GM04504 (cell line): ENCODE measurements around the gene LPAR2.
"Not testable (repeated sequence)": the region's sequence is repeated elsewhere in the genome, so short reads cannot be mapped to it uniquely, and the experiment has no call there.

Experiments
- DNase-seq: peaks from one replicate; pipeline ENCODE4 v3.0.0-alpha.2; 2012; ENCODE audit warnings: low read depth

Gene LPAR2

DNA sequence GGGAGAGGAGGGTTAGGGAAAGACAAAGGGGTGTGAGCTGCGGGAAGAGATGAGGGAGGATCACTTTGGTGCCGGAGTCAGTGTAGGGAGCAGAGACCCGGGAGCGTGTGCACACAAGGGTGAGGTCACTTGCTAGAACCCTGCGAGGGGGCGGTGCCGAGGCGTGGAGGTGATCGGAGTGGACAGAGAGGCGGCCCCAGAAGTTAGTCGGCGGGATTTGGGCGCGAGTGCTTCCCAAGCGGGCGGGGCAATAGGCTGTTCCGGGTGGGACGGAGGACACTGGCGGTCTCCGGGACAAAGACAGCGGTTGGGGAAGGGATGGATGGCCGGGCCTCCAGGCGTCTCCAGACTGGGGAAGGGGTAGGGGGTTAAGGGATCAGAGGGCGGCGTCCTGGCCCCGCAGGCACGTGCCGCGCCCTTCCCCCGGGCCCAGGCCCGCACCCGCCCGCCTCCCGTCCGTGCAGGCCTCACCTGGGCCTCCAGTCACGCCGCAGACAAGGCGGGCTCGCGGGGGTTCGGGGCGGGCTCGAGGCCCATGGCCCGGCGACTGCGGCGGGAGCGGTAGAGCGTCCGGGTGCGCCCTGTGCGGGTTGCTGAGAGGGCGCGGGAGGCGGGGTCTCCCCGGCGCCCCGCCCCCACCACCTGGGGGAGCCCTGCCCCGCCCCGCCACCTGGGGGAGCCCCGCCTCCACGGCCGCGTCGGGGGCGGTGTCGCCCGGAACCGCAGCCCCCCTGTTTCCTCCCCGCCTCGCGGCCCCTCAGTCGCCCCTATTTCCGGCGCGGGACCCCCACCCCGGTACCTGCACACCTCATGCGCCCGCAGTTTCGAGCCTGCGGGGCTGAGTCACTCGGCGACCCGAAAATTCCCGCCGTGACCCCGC lies at the start of gene LPAR2:
Gene LPAR2, minus strand, starts transcription at position 600 of the 880 bp plus-strand sequence. CDS start 945 bp downstream, outside the sequence.
- DNase-seq: no peak

- DNase-seq: no peak
Observed at GRCh38 chr19:19677579-19677978, 49.6 kb upstream of the LPAR2 start.

DNA sequence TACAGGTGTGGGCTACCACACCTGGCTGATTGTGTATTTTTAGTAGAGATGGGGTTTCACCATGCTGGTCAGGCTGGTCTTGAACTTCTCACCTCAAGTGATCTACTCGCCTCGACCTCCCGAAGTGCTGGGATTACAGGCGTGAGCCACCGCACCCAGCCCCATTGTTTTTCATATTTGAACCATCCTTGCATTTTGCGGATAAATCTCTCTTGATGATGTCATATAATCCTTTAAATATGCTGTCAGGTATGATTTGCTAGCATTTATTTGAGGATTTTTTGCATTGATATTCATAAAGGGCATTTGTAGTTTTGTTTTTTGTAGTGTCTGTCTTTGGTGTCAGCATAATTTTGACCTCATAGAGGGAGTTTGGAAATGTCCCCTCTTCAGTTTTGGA lies 46.3 kb upstream of the LPAR2 start:
- DNase-seq: no peak

- DNase-seq: no peak
Observed at GRCh38 chr19:19672816-19673215, 44.8 kb upstream of the LPAR2 start.

DNA sequence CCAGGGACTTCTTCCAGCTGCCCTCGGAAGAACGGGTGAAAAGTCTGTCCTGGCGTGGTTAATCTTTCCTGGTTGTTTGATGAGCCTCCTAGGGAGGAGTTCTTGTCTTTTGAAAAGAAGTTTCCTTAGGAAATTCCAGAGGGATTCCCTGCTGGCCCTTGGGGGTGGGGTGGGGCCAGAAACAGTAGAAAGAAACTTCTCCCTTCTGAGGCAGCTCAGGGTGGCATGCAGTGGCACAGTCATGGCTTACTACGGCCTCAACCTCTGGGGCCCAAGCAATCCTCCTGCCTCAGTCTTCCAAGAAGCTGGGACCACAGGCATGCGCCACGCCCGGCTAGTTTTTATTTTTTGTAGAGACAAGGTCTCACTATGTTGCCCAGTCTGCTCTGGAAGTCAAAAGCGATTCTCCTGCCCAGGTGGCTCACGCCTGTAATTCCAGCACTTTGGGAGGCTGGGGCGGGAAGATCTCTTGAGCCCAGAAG lies 42.1 kb upstream of the LPAR2 start:
- DNase-seq: no peak

GRCh38 chr19:19668230-19669012 lies 40.4 kb upstream of the LPAR2 start, which contains the start of gene ZNF101:
TSS of gene ZNF101 (plus strand) at chr19:19668839. CDS start at chr19:19668964, 125 bp downstream.
- DNase-seq: peak; percentile 73

DNA sequence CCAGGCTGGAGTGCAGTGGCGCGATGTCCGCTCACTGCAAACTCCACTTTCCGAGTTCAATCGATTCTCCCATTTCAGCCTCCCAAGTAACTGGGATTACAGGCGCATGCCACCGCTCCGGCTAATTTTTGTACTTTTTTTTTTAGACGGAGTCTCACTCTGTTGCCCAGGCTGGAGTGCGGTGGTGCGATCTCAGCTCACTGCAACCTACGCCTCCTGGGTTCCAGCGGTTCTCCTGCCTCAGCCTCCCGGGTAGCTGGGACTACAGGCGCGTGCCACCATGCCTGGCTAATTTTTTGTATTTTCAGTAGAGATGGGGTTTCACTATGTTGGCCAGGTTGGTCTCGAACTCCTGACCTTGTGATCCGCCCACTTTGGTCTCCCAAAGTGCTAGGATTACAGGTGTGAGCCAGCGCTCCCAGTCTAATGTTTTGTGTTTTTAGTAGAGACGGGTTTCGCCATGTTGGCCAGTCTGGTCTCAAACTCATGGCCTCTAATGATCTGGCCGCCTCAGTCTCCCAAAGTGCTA lies 37.5 kb upstream of the LPAR2 start:
- not testable (repeated sequence) for DNase-seq

DNA sequence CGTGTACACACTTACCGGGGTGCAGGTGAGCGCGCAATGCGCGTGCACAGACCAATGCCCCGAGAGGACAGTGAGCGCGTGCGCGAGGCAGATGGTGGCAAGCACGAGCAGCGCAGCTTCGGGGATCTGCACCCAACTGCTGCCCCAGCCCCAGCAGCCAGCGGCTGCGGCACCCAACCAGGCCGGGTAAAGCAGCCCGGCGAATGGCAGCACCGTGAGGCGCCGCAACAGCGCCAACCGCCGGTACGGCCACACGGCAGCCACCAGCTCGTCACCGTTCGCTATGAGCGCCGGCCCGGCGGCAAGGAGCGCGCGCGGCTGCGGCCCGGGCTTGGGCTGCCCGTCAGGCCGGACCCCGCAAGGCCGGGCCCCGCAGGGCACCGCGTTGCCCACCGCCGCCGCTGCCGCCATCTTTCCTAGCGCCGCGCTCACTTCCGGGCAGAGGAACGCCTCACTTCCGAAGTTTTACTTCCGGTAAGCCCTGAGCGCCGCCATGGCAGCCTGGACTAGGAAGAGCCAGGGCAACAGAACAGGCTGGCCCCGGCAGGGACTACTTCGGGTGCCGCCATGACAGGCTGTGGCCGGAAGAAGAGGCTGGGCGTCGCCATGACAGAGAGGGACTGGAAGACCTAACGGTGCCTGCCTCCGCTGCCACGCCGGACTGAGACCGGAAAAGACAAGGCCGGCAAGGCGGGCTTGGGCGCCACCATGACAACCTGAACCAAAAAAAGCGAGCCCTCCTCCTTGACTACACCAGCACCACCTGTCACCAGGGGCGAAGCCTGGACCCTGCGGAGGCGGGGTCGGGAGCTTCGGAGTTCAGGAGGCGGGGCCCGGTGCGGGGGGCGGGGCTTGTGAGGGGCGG lies 35.5 kb upstream of the LPAR2 start, which contains the start of gene ATP13A1:
Gene ATP13A1, minus strand, starts transcription at position 421 of the 865 bp plus-strand sequence. Its CDS starts 10 bp downstream, at position 411.
- DNase-seq: peak; percentile 96

GRCh38 chr19:19662871-19663255 lies 34.8 kb upstream of the LPAR2 start:
- no peak for DNase-seq

DNA sequence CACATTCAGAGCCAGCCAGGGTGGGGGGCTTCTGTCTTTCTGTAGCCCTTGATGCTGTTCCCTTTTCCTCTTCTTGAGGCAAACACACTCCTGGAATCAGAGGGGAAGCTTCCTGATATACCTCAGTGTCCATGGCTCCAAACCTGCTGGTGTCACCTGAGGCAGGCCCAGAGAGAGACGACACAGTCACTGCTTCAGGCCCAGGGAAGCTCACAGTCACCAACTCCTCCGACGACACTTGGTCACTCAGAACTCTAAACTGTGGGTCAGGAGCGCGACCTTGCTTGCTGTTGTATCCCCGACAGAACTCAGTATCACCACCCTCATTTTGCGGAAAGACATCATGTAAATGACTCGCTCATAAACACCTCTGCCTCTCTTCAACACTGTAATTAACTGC lies 34.3 kb upstream of the LPAR2 start:
- DNase-seq: no peak

- DNase-seq: no peak
Observed at GRCh38 chr19:19661675-19662251, 33.7 kb upstream of the LPAR2 start.

- no peak for DNase-seq
Observed at GRCh38 chr19:19661141-19661674, 33.2 kb upstream of the LPAR2 start.

DNA sequence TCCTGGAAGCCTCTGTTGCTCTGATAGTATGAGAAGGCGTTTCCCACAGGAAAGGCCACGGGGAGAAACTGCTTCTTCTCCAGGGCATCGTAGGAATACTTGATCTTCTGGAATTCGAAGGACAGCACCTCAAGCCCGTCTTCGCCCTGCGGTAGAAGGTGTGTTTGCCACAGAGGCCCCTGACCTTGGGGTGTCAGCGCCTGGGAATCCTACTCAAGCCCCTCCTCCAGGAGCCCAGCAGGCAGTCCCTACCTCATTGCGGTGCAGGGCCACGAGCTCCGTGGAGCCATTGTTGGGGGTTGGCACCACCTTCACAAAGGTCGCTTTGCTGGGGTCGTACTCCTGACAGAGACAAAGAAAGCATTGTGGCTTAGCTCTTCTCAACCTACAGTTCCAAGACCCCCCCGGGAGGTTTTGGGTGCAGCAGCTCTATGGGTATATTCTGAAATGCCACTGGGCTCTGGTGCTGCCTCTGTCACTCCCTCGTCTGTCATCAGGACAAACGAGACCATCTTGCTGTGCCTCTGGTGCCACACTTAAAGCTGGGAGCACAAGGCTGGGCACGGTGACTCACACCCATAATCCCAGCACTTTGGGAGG lies 31.7 kb upstream of the LPAR2 start:
- DNase-seq: no peak

DNA sequence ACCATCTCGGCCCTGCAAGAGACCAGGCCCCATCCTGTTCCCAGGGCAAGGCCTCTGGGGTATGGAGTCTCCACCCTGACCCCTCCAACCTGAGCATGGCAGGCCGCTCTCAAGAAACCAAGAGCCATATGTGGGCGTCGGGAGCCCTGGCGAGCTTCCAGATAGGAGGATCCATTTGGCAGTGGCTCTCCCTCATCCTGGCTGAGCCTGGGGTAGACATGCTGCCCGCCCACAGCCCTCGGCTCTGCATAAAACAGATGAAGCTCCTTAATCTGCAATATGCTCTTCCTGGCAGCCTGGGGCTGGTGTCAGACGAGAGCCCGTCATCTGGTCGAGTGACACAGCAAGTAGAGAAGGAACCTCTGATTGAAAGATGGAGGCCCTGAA lies 29.4 kb upstream of the LPAR2 start:
- DNase-seq: no peak

GRCh38 chr19:19656451-19657396 lies 28.7 kb upstream of the LPAR2 start:
- DNase-seq: no peak

- DNase-seq: no peak
Observed at GRCh38 chr19:19655641-19656343, 27.8 kb upstream of the LPAR2 start.

- DNase-seq: no peak
Observed at GRCh38 chr19:19655051-19655594, 27.1 kb upstream of the LPAR2 start.

DNA sequence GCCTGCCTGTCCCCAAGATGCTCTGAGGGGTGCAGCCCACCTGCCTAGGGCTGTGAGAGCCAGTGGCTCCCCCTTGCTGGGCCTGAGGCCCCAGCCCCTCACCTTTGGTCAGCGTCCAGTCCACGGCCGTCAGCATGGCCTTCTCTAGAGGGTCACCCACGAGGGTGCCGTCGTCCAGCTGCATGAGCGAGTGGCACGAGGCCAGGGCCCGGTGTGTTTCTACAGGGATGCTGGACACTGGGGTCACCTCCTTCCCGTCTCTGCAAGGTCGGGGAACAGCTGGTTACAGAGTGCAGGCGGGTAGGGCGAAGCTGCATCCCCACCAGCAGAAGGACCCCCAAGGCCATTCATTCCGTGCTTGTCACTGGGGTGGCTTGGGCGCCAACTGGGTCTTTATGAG lies 26.4 kb upstream of the LPAR2 start:
- no peak for DNase-seq
